ENCODE data around the gene SORCS1. TPM values are rescaled to one million over a fixed set of nuclear protein-coding genes. Genes with fewer than 3 reads are reported as not detected.
A peak's percentile ranks its signal among the peaks of the same experiment; 100 is the strongest.

Gene SORCS1
- total RNA-seq, 1 donor from 2014 or later, result 1.7 TPM

DNA sequence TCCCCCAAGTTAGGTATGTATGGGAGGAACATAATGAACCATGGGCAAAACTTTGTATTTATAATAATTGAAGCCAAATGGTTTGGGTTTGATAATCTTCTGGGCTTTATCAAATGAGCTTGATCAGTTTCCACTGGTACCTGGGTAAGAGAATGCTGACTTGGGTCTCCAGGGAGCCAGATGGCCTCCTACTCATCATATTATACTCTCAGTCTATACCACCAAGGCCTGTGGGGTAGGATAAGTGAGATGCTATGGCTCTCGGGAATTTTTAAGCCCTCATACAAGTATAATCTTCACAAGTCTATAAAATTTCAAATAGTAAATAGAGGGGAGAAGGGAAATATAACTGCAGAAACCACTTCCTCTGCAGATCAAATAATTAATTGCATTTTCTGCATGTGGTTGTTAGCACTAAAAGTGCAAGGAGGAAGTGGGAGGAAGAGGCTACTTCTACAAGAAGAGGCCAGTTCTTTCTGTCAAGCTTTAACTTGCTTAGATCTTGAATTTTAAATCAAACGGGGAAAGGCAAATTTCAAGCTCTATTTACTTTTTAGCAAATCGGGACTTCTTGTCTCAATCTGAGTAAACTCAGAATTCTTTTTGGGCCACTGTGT, 349.0 kb downstream of the SORCS1 start:
- DNase-seq, result no peak
- intact Hi-C loops (cut with DNase I), result no loop called here
- ATAC-seq (ENCODE audit: poor library complexity), result no peak

DNA sequence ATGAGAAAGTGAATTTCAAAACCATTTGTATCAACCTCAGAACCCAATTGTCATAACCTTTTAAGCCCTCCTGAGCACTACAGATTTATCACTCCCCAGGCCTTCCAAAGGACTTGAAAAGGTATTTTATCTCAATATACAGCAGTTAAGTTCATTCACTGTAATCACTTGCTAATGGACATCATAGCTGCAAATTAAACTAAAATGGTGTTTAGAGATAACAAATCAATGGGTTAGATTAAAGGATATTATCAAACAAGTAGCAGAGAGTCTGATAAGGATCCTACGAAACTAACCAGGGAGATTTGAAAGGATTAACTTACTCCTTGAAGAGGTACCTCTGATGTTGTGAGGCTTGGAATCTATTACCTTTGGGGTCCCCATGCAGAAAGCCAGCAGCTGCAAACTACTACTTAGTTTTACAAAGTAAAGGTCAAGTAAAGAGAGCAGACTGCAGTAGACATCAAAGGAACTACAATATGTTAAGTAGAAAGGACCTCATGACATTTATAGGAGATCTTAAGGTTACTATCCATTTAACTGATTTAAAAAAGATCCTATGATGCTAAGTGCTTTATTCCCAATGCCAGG, 359.4 kb downstream of the SORCS1 start:
- intact Hi-C loops (cut with DNase I), result no loop called here
- no peak for ATAC-seq (ENCODE audit: poor library complexity)

DNA sequence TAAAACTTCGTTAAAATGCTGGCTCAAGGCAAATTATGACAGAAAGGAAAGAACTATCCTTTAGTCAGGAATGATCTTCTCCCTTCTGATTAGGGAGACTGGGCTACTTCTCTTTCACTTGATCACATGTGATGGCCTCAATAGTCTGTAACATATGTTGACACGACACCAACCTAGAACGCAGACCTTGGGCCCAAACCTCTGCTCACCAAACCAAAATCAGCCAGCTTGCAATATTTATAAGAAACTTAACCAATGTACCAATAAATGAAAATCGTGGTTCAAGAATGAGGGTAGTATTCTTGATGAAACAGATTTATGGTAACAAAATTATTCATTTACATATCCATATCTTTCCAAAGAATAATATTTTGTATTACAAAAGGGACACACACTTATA, 361.6 kb downstream of the SORCS1 start:
- intact Hi-C loops (cut with DNase I), result no loop called here
- ATAC-seq (ENCODE audit: poor library complexity) (no peak), DNase-seq (no peak)

More for the DNA sequence above, 359.4 kb downstream of the SORCS1 start:
- no peak for DNase-seq

DNA sequence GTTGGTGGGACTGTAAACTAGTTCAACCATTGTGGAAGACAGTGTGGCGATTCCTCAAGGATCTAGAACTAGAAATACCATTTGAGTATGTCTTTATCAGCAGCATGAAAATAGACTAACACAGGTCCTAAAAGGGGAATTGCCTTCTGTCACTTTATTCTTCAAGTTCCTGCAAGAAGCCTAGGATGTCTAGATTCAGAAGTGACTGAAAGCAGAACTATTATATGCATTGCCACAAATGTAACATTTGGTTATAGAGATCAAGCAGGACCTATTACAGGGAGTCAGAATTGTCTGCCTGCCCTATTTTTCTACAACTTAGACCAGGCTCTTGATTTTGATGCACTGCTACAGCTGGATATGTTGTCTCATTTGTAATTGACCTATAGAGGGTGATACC, 364.7 kb downstream of the SORCS1 start:
- ATAC-seq (ENCODE audit: poor library complexity) (no peak), DNase-seq (no peak)
- intact Hi-C loops (cut with DNase I), result no loop called here

DNA sequence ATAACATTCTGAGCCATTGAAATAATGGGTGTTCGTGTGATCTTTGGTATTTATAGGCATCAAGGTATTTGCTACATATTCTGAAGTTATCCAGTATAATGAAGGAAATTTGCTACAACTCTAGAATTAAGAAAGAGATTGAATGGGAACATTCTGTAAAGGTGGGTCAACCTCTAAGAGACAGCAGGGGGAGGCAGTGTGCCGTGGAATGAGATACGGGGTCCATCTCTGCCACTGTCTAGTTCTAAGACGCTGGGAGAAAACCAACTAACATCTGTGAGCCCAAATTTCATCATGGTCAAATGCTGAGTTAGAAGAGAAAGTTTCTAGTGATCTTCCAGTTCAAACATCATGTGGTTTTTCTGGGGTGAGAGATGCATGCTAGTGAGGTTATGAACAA, 368.9 kb downstream of the SORCS1 start:
- ATAC-seq (ENCODE audit: poor library complexity) (peak; percentile 78), DNase-seq (no peak)
- intact Hi-C loops (cut with DNase I), result no loop called here

DNA sequence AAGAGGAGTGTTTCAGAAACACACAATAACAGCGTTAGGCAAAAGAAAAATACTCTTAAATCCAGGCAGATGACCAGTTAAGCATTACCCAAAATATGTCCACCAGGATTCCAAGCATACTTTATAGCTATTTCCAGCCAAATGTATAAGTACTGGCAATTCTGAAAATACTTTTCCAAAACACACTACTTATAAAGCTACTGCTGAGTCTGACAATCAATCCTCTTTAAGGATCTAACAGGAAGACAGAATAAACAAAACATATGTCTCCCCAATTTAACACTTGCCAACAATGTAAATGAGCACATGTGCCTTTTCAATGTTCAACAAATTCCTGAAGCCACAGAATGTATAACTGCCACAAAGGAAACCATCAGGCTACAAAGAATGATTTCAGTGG, 370.9 kb downstream of the SORCS1 start:
- DNase-seq, result no peak
- ATAC-seq (ENCODE audit: poor library complexity), result no peak
- intact Hi-C loops (cut with DNase I), result no loop called here

DNA sequence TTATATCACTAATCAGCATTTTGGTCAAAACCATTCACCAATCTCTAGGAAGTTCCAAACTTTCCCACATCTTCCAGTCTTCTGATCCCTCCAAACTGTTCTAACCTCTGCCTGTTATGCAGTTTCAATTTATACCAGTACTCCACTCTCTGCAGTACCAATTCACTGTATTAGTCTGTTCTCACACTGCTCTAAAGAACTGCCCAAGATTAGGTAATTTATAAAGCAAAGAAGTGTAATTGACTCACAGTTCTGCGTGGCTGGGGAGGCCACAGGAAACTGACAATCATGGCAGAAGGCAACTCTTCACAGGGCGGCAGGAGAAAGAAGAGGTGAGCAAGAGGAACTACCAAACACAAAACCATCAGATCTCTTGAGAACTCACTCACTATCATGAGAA, 374.9 kb downstream of the SORCS1 start:
- intact Hi-C loops (cut with DNase I), result no loop called here
- ATAC-seq (ENCODE audit: poor library complexity), result no peak
- DNase-seq, result no peak

DNA sequence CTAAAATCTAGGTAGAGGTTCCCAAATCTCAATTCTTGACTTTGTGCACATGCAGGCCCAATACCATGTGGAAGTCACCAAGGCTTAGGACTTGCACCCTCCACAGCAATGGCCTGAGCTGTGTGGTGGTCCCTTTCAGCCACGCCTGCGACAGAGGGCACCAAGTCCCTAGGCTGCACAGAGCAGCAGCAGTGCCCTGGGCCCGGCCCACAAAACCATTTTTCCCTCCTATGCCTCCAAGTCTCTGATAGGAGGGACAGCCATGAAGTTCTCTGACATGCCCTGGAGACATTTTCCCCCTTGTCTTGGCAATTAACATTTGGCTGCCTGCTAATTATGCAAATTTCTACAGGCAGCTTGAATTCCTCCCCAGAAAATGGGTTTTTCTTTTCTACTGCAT, 375.5 kb downstream of the SORCS1 start:
- ATAC-seq (ENCODE audit: poor library complexity) (no peak), DNase-seq (no peak)
- intact Hi-C loops (cut with DNase I), result no loop called here

DNA sequence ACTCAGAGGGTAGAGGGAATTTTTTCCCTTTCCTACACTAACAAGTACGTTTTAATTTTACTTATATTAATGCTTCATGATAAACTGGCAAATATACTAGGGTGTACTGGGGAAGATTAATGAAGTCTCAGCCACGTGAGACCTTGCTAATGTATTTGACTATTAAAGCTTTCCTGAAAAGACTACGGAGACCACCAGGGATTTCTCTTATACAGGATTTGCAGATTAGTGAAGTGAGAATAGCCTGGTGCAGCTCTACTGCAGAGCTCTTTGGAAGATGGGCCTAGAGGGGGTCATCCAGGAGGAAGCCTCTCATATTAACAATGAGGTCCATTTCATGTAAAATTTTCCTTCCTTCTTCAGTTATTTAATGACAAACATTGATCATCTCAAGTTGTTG, 379.0 kb downstream of the SORCS1 start:
- ATAC-seq (ENCODE audit: poor library complexity) (no peak), DNase-seq (no peak)
- intact Hi-C loops (cut with DNase I), result no loop called here

DNA sequence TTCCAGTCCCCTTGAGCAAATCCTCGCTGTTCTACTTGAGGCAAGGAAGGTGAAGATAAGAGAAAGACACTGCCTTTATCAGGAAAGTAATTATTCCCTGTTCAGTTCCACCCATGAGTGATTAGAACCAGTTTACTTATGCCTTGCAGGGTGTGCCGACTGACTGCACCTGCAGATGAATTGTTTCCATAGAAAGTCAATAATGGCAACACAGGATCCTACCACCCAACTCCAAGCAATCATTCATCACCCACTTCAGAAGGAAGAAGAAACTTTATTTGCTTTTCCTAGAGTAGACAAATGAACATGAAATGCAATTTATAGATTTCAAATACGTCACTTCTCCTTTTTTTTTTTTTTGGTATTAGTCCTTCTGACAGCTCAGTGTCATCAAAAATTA, 383.9 kb downstream of the SORCS1 start:
- DNase-seq, result no peak
- no peak for ATAC-seq (ENCODE audit: poor library complexity)
- intact Hi-C loops (cut with DNase I), result no loop called here

DNA sequence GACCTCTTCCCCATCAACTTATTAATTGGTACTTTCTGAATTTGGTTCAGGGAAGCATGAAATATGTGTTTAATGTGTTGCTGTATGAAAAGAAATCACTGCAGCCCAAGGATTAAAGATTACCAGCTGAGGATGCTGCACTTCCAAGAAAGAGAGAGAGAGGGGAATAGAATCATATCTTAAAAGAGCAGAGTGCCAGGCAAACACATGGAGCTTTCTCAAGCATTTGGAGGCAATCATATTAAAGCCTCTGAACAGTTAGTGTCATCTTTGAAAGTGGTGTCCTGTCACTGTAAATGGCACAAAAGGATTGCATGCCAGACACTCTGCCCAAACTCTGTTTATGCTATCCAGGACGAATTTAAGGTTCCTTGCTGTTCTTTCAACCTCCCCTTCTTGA, 386.7 kb downstream of the SORCS1 start:
- DNase-seq (no peak), ATAC-seq (ENCODE audit: poor library complexity) (no peak)
- intact Hi-C loops (cut with DNase I), result no loop called here

DNA sequence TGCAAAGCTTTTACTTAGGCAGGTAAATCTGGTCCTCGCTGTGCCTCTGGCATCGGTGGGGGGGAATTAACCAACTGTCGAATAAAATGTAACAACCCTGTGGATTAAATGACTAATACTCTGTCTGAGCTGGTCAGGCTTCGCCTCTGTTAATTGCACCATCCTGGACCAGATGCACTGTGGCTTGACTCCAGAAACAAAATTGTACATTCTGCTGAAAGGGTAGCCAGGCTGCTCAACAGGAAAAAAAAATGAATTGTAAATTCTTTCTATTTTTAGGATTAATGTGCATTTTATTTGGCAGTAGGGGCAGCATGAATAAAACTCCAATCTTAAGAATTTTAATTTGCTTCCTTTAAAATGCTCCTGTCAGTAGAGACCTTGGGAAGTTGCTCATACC, 389.4 kb downstream of the SORCS1 start:
- intact Hi-C loops (cut with DNase I), result no loop called here
- DNase-seq (no peak), ATAC-seq (ENCODE audit: poor library complexity) (no peak)

DNA sequence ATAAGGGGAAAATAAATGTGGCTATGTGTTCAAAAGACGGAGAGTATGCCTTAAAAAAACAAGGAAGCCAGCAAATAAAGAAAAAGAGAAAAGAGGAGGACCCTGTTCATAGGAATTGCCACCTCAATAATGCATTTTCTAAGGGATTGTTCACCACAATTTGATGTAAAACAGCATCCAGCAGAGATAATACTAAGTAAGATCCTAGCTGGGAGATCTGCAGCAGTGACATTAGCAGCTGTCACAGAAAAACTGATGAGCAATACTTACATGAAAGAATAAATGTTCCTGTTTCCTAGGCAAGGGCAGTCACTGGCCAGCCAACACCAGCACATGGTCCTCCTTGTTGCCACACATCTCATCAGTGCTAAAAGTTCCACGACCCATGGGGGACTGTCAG, 391.5 kb downstream of the SORCS1 start:
- DNase-seq, result no peak
- ATAC-seq (ENCODE audit: poor library complexity), result no peak
- intact Hi-C loops (cut with DNase I), result no loop called here

DNA sequence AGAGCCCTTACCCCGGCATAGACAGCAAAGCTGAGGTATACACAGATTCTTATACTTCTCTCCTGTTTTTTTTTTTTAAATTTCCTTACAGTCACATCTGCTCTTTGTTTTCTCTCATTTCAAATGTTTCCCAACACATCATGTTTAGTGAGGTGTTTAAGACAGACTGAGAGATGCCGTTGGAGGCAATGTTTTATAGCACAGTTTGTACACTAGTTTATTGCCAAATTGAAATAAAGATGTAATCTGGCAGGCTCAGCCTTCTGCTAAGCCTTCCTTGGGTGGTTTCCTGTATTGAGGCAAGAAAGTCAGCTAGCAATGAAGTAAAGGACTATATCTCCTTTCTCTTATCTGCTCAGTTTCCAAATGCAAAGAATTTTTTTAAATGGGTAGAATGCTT, 393.4 kb downstream of the SORCS1 start:
- DNase-seq (no peak), ATAC-seq (ENCODE audit: poor library complexity) (no peak)
- intact Hi-C loops (cut with DNase I), result no loop called here

DNA sequence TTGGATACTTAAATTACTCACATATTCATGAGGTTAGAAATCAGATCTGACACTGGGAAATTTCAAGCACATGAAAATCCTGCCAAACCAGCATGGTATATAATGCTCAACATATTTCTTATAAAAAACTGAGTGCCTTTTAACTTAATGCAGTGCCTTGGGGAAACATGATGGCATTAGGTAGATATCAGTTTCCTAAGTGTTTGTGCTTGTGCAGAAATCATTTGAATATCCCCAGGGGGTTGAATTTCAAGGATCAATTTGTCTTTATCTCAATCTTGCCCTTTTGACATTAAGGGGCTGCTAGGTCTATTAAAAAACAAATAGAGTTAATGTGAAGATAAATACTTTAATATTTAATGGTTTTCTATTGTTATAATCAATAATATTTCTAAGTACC, 396.3 kb downstream of the SORCS1 start:
- intact Hi-C loops (cut with DNase I), result no loop called here
- ATAC-seq (ENCODE audit: poor library complexity), result no peak
- no peak for DNase-seq

DNA sequence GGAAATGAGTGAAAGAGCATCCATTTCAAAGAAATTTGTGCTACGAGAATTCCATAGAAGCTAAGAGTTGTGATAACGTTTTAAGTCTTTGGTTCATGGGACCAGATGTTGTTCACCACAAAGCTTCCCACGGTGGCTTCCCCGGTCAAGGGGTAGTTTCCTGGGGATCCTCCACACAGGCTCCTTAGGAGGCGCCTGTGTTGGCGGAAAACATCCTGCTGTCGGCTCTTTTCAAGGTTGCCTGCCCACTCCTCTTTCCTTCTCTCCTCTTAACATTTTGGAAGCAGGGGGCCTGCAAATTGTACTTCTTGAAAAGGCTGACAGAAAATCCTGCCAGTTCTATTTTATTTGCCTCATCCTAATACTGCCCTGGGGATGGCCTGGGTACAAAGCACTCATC, 398.6 kb downstream of the SORCS1 start:
- DNase-seq (no peak), ATAC-seq (ENCODE audit: poor library complexity) (no peak)
- intact Hi-C loops (cut with DNase I), result no loop called here

DNA sequence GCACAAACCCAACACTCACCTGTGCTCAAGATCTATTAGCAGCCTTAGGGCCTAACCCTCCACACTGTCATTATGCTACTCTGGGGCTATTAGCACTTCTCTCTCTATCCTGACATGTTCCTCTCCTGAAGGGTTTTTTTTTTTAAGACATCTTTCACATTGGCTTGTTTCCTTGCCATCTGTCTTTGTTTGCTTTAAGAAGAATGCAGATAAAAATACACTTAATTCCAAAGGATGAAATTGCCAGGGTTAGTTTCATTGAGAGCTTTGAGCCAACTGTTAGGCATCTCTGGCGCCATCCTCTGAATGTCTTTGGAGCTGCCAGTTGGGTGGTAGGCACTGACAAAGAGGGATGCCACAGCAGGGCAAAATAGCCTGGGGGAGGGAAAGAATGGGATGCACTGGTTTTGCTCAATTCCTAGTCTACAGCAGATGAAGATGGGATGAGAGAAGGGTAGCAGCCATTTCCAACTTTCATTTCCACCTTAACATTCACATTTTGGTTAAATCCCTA, 399.2 kb downstream of the SORCS1 start:
- intact Hi-C loops (cut with DNase I), result no loop called here
- DNase-seq, result no peak
- ATAC-seq (ENCODE audit: poor library complexity), result no peak

DNA sequence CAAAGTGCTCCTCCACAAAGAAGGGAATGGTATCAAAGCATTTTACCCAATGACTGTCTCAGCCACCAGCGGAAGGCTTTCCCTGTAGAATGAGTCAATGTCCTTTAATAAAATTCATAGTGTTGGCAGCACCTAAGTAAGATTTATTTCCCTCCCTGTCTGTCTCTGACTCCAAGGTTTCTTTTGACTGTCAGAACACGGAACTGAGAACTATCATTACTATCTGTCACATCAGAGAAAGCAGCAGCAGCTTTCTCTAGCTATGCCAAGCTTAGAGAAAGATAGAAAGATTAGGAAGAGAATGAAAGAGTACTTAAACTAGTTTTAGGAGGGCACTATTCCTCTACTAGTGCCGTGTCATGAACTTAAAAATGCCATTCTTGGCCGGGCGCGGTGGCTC, 400.1 kb downstream of the SORCS1 start:
- intact Hi-C loops (cut with DNase I), result no loop called here
- DNase-seq (no peak), ATAC-seq (ENCODE audit: poor library complexity) (no peak)

DNA sequence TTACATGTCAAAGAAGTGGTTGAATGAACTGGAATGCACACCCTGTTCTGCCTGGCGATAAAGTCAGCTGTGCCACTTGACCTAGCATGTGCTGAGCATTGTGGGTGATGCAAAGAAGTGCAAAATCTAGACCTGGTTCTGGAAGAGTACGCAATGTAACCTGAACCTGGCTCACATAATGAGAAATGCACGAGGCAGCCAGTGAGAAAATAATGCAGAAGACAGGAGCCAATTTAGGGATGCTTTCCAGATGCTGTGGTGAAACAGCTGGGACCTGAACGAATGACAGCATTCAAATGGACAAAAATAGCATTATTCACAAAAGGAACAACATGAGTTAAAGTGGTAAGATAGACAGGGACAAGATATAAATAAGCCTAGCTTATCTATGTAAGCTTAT, 402.6 kb downstream of the SORCS1 start:
- intact Hi-C loops (cut with DNase I), result no loop called here
- DNase-seq, result no peak
- ATAC-seq (ENCODE audit: poor library complexity), result no peak

DNA sequence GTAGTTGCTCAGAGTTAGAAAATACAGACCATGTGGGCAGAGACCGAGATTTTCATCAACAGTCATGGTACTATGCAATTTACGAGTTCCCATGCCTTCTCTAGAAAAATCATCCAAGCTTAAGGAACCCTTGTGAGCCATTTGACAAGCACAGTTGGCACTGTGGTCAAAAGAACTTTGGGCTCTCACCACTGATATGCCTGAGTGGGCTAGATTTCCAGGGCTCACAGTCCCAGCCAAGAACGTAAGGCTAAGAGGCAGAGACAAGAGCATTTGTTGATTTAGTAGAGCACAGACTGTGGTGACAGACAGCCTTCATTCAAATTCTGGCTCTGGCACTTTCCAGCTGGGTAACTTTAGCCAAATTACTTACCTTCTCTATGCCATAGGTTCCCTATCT, 407.0 kb downstream of the SORCS1 start:
- ATAC-seq (ENCODE audit: poor library complexity) (no peak), DNase-seq (no peak)
- intact Hi-C loops (cut with DNase I), result no loop called here

DNA sequence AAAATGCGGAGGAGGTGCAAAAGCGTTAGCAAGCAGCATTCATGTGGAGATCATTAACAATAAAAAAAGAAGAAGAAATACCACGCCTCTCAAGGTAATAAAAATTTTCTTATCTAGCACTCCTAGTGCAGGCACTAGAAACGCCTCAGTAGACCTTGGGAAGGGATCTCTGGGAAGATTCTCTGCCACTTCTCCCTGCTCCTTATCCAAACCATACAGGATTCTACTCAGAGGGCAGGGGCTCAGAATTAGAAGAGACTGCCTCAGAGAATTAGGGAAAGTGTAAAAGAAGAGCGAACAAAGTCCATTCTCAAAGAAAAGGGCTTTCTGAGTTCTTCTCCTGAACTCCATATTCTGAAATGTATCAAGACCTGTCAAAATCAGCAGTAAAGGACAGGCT, 413.4 kb downstream of the SORCS1 start:
- intact Hi-C loops (cut with DNase I), result no loop called here
- DNase-seq (no peak), ATAC-seq (ENCODE audit: poor library complexity) (no peak)

Measured in Right ventricle myocardium superior (tissue), 1 donor.